ENCODE measurements around the gene ZCCHC7.
"Not testable (repeated sequence)": the region's sequence is repeated elsewhere in the genome, so short reads cannot be mapped to it uniquely, and the experiment has no call there.

DNA sequence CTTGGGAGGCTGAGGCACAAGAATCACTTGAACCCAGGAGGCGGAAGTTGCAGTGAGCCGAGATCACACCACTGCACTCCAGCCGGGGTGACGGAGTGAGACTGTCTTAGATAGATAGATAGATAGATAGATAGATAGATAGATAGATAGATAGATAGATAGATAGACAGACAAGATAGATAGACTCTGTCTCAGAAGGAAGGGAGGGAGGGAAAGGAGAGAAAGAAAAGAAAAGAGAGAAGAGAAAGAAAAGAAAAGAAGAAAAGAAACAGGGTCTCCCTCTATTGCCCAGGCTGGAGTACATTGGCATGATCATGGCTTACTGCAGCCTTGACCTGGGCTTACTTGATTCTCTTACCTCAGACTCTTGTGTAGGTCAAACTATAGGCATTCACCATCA, 44.0 kb downstream of the ZCCHC7 start:
- not testable (repeated sequence) for TF ChIP-seq ZNF114 (CRISPR knock-in tag; IDR thresholded peaks at IDR 0.05); POLR2AphosphoS5 (IDR thresholded peaks at IDR 0.05; ENCODE audit: low read depth); EZH2 (IDR thresholded peaks at IDR 0.05; ENCODE audit: low read depth, unreplicated experiment); EZH2phosphoT487 (IDR thresholded peaks at IDR 0.05; ENCODE audit: unreplicated experiment); CREB1 (CRISPR knock-in tag; IDR thresholded peaks at IDR 0.05; ENCODE audit: low read depth); JUNB (IDR thresholded peaks at IDR 0.05; ENCODE audit: unreplicated experiment); STAT1 (IDR thresholded peaks at IDR 0.05; ENCODE audit: unreplicated experiment)
- TF ChIP-seq, protein P1, sequence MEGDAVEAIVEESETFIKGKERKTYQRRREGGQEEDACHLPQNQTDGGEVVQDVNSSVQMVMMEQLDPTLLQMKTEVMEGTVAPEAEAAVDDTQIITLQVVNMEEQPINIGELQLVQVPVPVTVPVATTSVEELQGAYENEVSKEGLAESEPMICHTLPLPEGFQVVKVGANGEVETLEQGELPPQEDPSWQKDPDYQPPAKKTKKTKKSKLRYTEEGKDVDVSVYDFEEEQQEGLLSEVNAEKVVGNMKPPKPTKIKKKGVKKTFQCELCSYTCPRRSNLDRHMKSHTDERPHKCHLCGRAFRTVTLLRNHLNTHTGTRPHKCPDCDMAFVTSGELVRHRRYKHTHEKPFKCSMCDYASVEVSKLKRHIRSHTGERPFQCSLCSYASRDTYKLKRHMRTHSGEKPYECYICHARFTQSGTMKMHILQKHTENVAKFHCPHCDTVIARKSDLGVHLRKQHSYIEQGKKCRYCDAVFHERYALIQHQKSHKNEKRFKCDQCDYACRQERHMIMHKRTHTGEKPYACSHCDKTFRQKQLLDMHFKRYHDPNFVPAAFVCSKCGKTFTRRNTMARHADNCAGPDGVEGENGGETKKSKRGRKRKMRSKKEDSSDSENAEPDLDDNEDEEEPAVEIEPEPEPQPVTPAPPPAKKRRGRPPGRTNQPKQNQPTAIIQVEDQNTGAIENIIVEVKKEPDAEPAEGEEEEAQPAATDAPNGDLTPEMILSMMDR (conservative IDR thresholded peaks at IDR 0.05; ENCODE audit: low read depth in 2 of 2), result not testable (repeated sequence)
- TF ChIP-seq, protein P2, sequence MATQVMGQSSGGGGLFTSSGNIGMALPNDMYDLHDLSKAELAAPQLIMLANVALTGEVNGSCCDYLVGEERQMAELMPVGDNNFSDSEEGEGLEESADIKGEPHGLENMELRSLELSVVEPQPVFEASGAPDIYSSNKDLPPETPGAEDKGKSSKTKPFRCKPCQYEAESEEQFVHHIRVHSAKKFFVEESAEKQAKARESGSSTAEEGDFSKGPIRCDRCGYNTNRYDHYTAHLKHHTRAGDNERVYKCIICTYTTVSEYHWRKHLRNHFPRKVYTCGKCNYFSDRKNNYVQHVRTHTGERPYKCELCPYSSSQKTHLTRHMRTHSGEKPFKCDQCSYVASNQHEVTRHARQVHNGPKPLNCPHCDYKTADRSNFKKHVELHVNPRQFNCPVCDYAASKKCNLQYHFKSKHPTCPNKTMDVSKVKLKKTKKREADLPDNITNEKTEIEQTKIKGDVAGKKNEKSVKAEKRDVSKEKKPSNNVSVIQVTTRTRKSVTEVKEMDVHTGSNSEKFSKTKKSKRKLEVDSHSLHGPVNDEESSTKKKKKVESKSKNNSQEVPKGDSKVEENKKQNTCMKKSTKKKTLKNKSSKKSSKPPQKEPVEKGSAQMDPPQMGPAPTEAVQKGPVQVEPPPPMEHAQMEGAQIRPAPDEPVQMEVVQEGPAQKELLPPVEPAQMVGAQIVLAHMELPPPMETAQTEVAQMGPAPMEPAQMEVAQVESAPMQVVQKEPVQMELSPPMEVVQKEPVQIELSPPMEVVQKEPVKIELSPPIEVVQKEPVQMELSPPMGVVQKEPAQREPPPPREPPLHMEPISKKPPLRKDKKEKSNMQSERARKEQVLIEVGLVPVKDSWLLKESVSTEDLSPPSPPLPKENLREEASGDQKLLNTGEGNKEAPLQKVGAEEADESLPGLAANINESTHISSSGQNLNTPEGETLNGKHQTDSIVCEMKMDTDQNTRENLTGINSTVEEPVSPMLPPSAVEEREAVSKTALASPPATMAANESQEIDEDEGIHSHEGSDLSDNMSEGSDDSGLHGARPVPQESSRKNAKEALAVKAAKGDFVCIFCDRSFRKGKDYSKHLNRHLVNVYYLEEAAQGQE (IDR thresholded peaks at IDR 0.05; ENCODE audit: unreplicated experiment), result not testable (repeated sequence)
